ENCODE data around the gene CFAP43.

Gene CFAP43

GRCh38 chr10:104088239-104088638, 143.9 kb downstream of the CFAP43 start:
- no peak for DNase-seq

GRCh38 chr10:104085801-104086400, 146.3 kb downstream of the CFAP43 start, which contains the start of gene COL17A1:
COL17A1 (minus strand) TSS chr10:104085880; CDS start chr10:104080673, 5,207 bp downstream.
- no peak for DNase-seq

- DNase-seq = no peak
Observed at GRCh38 chr10:104084482-104085142, 147.6 kb downstream of the CFAP43 start.

- DNase-seq = no peak
Observed at GRCh38 chr10:104081998-104082397, 150.2 kb downstream of the CFAP43 start.

- DNase-seq = no peak
Observed at GRCh38 chr10:104080762-104081161, 151.4 kb downstream of the CFAP43 start.
